GM10847 (cell line): ENCODE results near the gene NET1.

Experiments used
- POLR2A ChIP-seq: IDR thresholded peaks from 2 replicates; pipeline ENCODE4 v1.6.1; 2011; ENCODE audit not compliant: insufficient read length; ENCODE audit errors: extremely low read depth

Gene NET1

DNA sequence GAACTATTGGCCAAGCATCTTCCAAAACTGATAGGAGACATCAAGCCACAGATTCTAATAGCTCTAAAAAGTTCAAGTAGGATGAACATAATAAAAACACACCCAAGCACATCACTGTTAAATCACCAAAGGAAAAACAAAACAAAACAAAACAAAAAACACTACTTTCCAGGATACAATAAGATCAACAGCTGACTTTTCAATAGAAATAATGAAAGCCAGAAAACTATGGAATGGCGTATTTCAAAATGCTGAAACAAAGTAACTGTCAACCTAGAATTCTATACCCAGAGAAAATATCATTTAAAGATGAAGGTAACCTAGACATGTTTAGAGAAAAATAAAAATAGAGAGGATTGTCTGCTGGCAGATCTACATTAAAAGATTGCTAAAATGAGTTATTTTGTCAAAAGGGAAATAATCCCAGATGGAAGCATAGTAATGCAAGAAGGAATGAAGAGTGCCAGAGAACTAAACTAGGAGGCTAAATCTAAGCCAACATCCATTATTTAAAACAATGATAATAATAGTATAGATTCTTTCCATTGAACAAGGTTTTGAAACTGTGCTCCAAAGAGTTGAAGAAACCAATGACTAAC, 21.7 kb upstream of the NET1 start:
- no peak for TF ChIP-seq POLR2A

DNA sequence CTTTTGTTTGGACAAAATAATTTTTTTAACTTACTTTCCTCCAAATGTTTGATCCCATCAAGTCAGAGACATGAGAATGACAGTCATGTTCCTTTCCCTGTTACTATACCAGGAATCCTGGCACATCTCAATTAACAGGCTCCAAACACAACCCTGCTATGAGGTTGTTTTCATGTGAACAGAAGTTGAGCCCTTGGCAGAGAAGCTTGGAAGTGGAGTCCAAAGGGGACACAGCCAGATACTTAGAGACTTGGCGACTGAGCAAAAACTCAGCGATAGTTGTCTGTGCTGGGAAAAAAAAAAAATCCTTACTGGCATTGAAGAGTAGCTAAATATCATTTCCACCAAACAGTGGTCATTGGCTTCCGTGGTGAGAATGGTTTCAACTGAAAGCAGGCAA, 20.6 kb upstream of the NET1 start:
- no peak for TF ChIP-seq POLR2A

DNA sequence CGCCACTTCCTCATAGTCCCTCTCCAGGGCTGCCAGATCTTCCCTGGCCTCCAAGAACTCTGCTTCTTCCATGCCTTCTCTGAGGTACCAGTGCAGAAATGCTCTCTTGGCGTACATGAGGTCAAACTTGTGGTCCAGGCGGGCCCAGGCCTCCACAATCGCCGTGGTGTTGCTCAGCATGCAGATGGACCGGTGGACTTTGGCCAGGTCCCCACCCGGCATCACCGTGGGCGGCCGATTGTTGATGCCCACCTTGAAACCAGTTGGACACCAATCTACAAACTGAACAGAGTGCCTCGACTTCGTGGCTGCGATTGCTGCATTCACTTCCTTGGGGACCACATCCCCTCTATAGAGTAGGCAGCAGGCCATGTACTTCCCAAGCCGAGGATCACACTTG, 18.8 kb upstream of the NET1 start:
- TF ChIP-seq POLR2A, result no peak

DNA sequence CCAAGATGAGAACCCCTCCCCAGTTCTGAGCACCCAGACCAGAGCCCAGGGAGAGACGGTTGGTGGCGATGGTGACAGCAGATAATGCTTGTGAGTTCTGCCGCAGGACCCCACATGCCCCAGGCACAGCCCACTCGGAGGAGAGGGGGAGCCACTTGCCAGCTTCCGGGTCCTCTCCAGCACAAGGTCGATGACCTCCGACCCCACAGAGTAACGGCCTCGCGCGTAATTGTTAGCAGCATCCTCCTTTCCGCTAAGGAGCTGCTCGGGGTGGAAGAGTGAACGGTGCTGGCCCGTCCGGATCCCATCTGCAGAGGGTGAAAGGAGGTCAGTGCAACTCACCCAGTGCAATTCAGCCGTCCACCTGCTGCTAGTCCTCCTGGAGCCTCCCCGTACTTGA, 17.2 kb upstream of the NET1 start:
- TF ChIP-seq POLR2A, result no peak

DNA sequence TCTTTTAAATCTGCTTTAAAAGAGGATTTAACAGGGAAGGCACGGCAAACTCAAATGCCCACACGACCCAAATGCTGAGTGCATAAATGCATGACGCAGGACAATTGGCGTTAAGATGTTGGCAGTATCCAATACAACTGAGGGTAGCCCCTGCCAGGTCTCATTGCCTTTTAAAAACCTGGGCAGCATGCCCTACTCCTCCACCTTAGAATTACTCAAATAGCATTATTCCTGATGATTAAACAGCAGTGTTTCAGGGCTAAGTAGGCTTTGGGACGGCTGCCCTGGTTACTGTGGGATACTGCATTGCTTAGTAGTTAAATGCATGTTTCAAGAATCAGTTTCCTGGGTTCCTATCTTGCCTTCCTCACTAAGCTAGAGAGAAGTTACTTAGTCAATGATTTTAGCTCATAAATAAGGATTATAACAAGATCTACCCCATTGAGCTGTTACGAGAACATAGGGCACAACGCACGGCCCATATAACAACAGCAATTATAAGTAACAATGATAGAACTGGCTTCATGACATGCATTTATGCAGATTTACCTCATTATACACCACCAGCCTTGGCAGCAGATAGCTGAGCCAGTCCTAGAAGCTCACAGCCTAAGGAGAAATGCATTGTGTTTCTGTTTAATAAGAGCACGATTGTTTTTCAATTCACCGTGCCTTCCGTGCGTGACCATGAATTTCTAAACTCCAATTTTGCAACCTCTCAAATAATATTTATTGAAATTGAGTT, 15.6 kb upstream of the NET1 start:
- no peak for TF ChIP-seq POLR2A

DNA sequence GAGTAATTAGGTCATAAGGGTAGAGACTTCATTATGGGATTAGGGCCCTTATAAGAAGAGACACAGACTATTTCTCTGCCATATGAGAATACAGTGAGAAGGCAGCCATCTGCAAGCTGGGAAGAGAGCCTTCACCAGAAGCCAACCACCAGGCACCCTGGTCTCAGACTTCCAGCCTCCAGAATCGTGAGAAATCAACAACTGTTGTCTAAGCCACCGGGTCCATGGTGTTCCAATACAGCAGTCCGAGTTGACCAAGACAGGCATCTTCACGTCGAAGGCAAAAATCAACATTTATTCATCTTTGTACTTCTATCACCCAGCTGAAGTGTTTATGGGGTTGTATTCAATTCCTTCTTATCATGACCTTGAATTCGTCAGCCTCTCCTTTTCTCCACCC, 13.0 kb upstream of the NET1 start:
- no peak for TF ChIP-seq POLR2A

DNA sequence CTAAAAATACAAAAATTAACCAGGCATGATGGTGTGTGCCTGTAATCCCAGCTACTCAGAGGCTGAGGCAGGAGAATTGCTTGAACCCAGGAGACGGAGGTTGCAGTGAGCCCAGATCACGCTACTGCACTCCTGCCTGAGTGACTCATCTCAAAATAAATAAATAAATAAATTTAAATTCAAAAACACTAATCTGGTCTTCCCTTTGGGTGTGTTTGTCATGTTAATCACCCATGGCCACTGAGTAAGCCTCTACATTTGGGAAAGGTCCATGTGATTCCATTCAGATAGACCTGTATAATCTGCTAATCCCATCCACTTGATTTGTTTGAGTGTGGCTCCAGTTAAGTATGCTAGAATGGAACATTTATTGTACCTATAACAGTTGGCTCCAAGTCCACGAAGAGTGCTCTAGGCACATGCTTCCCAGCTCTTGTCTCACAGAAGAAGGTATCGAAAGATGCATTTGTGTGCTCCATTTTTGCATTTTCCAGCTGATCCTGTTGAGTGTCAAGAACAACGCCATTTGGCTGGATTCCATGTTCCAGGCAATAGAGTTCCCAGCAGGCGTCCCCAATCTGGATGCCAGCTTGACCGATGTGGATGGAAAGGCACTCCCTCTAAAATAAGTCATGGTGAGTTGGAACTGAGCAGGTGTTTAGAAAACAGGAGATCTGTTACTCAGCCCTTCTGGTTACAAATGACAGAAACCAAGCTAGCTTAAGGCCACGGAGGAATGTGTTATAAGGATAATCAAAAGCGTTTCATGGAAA, 11.7 kb upstream of the NET1 start:
- no peak for TF ChIP-seq POLR2A

DNA sequence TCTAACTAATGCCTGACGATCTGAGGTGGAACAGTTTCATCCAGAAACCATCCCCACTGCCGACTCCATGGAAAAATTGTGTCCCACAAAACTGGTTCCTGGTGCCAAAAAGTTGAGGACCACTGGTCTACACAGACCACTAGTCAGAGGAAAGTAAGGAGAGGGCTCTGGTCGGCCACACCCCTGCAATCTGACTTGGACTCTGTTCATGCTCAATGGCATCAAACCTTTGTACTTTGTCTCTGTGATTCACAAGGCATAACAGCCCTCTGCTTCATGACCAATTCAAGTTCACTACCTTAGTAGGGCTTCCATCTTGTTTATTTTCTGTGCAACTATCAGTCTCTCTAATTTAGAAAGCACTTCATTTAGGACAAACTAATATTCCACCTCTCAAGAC, 9.6 kb upstream of the NET1 start:
- no peak for TF ChIP-seq POLR2A

DNA sequence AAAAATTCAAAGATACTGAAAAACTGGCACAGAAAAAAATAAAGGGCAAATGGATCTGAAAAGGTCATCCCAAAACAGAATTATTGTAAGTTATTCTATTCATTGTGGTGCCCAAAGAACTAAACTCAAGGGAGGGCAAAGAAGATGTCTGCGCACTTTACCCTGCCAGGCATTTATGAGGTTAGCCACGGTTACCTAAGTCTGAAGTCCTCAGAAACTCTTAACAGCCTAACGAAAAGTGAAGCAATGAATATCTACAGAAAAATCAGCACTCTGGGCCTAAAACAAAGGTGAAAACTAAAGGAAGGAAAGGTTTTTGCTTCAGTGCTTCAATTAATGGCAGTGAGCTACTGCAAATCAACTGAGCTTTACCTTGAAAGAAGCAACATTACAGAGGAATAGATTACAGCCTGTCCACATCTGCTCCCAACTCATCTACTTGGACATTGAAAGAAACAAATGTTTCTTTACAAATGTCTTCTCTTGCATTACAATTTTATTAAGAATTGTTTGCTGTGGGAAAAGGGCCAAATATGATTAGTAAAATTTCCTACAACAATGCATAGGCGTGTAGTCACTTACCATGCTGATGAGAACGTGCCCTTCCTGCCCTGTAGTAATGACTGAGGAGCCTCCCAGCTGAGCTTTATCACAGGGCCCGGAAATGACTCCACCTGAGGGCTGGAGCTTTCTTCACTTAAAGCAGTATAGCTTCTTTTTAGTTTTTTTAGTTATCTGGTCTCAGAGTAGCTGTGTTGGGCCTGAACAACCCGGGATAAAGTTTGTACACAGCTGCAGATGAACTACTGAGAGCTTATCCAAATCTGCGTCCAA, 7.9 kb upstream of the NET1 start, which contains the start of gene TUBAL3:
TUBAL3 (minus strand) TSS at position 621 of the 834 bp plus-strand sequence; CDS start at position 585, 36 bp downstream.
- no peak for TF ChIP-seq POLR2A

DNA sequence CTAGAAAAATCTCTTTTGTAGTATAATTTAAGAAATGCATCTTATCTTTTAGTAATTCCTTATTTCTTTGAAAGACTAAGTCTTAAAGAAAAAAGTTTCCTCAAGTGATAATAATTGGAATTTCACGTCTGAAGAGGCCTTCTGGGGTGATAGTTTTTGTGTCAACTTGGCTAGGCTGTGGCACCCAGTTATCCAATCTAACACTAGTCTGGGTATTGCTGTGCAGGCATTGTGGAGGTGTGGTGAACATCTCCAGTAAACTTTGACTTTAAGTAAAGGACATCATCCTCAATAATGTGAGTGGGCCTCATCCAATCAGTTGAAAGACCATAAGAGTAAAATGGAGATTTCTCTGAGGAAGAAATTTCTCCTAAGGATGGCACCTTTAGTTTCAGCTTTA, 5.4 kb upstream of the NET1 start:
- no peak for TF ChIP-seq POLR2A

DNA sequence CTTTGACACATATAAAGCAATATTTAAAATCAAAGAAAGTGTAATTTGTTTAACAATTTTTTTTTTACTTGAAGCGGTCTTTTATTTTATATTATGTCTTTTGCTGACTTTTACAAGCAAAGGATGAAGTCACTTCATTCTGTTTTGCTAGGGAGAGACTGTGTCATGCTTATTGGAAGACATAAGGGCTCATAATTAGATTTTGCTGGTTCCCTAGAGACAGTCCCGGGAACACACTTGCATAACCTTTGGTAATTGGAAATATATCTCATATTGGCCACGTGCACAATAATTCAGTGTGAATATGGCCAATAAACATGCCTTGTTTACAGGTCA, 448 bp upstream of the NET1 start:
- TF ChIP-seq POLR2A, result no peak

DNA sequence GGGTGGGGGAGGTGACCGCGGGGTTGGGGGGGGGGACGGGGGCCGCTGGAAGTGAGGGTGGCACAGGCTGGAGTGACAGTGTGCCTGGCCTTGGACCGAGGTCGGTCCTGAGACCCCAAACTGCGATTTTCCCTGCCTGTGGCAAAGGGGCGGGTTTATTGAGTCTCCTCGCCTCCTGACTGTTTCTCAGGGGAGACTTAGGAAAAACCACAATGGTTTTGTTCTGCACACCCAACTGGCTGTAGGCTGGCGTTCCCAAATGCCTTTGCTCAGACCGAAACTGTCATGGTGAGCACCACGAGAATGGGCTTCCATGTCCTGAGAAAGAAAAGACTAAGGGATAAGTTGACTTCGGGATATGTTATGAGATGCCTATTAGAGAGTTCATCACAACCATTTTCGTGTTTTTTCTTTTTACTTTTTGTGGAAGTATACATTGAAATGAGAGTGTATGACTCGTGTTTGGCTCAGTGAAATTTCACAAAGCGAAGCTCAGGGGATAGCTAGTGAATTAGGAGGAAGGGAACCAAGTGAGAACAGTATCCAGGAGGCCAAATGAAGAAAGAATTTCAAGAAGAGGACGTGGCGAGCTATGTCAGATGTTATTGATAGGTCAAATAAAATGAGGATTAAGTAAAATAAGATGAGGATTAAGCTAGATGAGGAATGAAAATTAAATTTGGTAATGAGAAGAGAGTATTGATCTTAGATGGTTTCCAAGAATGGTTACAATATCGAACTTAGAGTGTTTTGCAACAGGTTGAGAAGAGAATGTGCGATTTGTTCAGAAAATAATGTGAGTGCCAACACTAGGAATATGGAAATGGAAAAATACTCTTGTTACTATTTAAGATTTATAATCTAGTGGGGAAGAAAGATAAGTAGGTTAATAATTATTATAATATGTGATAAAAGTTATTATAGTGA, 918 bp downstream of the NET1 start:
- TF ChIP-seq POLR2A, result no peak

DNA sequence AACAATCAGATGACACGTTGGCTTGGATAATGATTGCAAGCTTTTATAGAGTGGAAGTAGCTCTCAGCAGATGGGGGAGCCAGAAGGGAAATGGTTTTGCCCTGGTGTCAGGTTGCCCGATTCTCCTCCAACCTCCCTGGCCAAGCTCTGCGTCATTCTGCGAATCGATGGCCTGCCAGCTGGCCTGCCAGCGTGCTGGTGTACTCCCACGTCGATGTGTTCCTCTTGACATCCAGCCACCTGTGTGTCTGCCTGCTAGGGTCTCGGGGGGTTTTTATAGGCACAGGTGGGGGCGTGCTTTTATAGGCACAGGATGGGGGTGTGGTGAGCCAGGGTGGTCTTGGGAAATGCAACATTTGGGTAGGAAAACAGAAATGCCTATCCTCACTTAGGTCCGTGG, 4.6 kb downstream of the NET1 start:
- no peak for TF ChIP-seq POLR2A

DNA sequence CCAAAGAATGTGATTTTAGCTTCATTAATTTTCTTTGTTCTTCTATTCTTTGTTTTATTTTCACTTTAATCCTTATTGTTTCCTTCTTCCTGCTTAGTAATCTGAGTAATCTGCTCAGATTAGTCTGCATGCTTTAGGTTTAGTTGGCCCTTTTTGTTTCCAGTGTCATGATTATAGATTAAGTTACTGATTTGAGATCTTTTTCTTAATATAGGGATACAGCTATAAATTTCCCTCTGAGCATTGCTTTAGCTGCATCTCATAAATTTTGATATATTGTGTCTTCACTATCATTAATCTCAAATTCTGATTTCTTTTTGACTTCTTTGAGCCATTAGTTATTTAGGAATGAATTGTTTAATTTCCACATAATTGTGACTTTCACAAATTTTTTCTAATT, 6.2 kb downstream of the NET1 start:
- TF ChIP-seq POLR2A, result no peak
